ENCODE data around the gene SELENOS. TPM values are rescaled to one million over a fixed set of nuclear protein-coding genes. Genes with fewer than 3 reads are reported as not detected.

The SELENOS gene, protein sequence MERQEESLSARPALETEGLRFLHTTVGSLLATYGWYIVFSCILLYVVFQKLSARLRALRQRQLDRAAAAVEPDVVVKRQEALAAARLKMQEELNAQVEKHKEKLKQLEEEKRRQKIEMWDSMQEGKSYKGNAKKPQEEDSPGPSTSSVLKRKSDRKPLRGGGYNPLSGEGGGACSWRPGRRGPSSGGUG
- 10 to 100 TPM; 67.4 to 76.7 TPM for total RNA-seq
- long read RNA-seq, donor 1, transcript SELENOS-203 (6 exons, 1,188 nt) = major isoform, 39 of 48 reads
- long read RNA-seq, donor 1, partial matches to known transcripts = 2 of 48 reads
- long read RNA-seq, donor 1, other reads (novel, unspliced or antisense) = 3 of 48 reads
- long read RNA-seq, donor 2, transcript SELENOS-203 (6 exons, 1,188 nt) = major isoform, 228 of 260 reads
- long read RNA-seq, donor 2, transcript SELENOS-201 (7 exons, 1,439 nt) = minor isoform, 7 of 260 reads
- long read RNA-seq, donor 2, partial matches to known transcripts = 2 of 260 reads
- long read RNA-seq, donor 2, other reads (novel, unspliced or antisense) = 16 of 260 reads

DNA sequence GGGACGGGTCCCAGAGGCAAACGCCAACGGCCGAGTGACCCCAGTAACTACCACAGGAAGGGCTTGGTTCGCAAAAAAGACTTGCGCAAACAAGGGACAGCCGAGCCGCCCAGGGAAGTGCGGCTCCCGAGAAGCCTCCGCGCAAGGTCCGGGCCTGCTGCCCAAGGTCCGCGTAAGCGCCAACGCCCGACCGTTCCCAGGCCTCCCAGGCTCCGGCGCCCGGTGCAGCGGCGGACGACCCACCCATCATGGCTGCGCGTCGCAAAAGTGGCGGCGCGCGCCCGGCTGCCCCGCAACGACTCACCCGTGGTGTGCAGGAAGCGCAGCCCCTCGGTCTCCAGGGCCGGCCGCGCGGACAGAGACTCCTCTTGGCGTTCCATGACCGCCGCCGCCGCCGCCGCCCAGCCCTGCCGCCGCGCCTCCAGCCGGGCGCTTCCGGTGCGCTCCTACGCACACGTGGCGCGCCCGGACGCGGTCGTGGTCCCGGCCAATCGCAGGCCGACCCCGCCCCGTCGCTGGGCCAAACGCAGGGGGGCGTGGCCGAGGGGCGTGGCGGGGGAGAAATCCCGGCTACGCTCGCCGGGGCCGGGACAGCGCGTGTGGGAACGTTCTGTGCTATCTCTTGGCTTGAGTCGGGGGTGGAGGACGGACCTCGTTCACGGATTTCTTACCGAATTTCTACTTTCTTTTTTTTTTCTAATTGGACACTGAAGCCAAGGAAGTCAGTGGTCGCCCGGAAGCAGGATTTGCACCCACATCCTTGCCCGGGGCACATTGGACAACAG lies at the start of gene SELENOS:
TSS of gene SELENOS (minus strand) at position 448 of the 785 bp plus-strand sequence. CDS start at position 380, 68 bp downstream.
- intact Hi-C loops (cut with DNase I) = loop anchor here in 1 of 2 donors (2.0 kb wide), 1 partner anchor 44 kb away; no protein-coding TSS in a partner anchor
- peak; percentile 98 for DNase-seq (ENCODE audit: low spot score)

- intact Hi-C loops (cut with DNase I) = no loop called here
- DNase-seq (ENCODE audit: low spot score) = peak; percentile 62
Measured at GRCh38 chr15:101326462-101327146, 49.3 kb upstream of the SELENOS start.

- DNase-seq (ENCODE audit: low spot score) = no peak
- intact Hi-C loops (cut with DNase I) = no loop called here
Measured at GRCh38 chr15:101326026-101326315, 48.7 kb upstream of the SELENOS start.

DNA sequence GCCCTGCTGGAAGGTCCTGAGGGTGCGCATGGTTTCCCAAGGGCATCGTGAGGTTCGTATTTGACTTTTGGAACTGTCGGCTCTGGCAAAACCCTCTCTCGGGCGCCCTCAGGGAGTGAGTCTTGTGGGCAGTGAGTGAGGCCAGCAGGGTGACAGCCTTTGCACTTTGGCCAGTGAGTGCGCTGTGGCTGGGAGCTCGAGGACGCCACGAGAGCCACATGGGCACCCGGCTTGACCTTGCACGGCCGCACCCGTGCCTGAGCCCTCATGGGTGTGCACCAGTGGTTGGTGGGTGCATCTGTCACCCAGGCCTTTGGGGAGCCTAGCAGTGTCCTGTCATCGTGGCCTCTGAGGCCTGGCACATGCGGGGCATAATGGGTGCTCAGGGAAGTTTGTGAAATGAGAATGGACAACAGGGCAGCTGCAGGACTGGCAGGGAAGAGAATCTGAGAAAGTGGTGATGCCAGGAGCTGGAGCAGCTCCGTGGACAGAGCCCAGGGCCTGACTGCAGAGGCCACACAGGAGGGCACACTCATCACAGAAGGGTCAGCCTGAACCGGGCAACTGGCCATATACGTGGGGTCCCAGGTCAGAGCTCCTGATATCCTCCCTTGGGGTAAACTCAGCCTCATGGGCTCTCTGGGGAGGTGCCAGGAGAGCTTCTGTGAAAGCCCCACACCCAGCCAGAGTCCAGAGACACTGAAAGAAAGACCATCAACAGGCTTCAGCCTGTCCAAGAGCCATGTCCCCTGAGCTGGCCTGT lies 48.2 kb upstream of the SELENOS start:
- intact Hi-C loops (cut with DNase I) = no loop called here
- DNase-seq (ENCODE audit: low spot score) = peak; percentile 76

DNA sequence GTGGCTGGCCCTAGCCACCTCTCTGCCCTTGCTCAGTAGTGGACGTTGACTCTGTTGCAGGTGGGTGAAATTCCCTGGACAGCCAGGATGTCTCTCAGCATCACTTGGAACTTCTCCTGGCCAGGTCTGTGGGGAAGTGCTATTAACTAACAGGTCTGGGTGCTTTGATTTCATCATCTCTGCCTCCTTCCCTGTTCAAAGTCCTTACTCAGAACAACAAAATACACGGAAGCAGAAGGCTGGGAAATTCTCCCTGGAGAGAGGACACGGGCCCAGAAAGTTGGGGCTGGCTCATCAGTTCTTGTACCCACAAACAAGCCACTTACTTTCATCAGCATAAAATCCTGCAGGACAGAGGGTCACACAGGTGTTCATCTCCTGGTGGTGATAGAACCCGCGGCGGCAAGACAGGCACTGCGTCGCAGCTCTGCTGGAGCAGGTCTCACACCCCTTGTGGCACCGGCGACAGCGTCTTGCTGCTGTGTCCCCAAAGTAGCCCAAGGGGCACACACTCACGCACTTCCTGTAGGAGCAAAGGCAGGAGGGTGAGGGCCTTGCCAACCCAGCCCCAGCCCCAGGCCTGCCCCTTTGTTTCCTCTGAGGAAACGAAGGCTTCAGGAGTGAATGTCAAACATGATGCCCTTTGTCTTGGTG lies 47.4 kb upstream of the SELENOS start:
- intact Hi-C loops (cut with DNase I) = no loop called here
- peak; percentile 40 for DNase-seq (ENCODE audit: low spot score)

GRCh38 chr15:101323793-101324523 lies 46.7 kb upstream of the SELENOS start:
- intact Hi-C loops (cut with DNase I) = no loop called here

GRCh38 chr15:101322854-101323477 lies 45.7 kb upstream of the SELENOS start:
- no peak for DNase-seq (ENCODE audit: low spot score)
- intact Hi-C loops (cut with DNase I) = no loop called here

More at GRCh38 chr15:101323793-101324523, 46.7 kb upstream of the SELENOS start:
- DNase-seq (ENCODE audit: low spot score) = no peak

DNA sequence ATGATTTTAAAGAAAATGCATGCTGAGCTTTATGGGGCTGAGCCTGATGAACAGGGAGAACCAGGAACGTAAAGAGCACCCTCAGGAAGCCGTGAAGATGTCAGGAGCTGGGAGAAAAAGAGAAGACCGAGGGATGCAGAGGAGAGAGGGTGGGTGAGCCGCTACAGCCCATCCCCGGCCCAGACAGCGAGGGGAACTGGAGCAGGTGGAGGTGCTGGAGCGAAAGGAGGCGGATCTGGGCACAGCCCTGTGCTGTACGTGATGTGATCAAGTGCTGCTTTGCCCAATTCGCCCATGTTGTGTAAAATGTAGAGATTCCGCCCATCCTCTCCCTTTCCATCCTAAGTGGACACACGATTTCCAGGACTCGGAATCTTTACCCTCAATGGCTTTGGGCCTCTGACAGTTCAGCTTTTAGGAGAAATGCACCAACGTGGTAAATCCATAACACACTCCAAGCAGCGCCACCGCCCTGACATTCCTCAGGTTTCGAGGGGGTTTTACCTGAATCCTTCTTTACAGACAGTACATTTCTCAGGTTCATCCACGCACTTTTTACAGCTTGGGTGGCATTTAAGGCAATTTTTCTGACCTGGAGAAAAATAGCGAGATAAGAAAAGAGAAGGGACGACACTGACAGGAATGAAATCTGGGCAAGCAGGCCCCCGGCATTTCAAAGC lies 44.9 kb upstream of the SELENOS start:
- no peak for DNase-seq (ENCODE audit: low spot score)
- intact Hi-C loops (cut with DNase I) = no loop called here

DNA sequence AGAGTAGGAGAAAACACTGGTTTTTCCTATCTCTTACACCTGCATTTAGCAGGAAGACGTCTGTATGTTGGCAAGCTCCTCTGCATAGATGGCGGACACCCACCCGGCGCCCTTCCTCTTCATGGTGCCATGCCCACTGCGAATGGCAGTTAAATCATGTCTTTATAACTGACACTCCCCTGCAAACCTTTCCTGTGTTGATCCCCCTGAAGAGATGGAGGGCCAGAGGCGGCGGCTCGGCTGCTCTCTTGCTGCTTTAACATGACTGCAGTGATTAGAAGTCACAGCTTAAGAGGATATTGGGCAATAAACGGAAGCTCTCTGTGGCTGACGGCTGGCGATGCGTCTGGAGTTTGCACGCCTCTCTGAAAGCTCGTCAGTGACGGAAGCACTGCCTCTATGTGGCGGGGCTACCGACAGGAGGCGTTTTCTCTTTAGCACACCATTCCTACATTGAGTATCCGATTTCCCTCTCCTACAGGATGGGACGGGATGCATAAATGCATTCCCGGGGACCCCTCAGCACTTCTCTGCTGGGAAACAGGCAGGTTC lies 43.3 kb upstream of the SELENOS start:
- DNase-seq (ENCODE audit: low spot score) = no peak
- intact Hi-C loops (cut with DNase I) = no loop called here

- DNase-seq (ENCODE audit: low spot score) = no peak
- intact Hi-C loops (cut with DNase I) = no loop called here
Measured at GRCh38 chr15:101318839-101319238, 41.6 kb upstream of the SELENOS start.

GRCh38 chr15:101318147-101318819 lies 41.0 kb upstream of the SELENOS start:
- intact Hi-C loops (cut with DNase I) = no loop called here
- DNase-seq (ENCODE audit: low spot score) = no peak

DNA sequence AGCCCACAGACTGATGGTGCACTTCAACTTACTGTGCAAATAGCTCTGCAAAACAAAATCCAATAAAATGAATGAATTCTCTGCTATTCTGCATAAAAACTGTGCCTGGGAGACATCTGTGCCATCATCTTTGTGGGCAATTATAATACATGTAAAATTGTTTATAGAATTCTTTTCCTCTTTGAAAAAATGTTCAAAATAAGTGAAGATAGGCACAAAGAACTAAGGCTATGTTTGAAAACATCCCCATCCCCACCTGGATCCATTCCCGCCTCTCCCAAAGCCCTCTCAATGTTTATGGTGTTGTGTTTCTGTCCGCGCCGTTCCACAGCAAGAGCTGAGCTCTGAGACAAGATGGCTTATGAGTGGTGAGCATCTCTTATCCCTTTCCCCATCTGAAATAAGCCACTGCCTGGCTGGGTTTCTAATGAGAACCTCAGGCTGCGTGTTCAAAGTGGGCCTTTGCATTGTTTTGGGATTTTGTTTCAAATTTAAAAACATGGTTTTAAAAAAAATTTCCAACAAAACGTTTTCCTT lies 40.1 kb upstream of the SELENOS start:
- intact Hi-C loops (cut with DNase I) = no loop called here
- no peak for DNase-seq (ENCODE audit: low spot score)

DNA sequence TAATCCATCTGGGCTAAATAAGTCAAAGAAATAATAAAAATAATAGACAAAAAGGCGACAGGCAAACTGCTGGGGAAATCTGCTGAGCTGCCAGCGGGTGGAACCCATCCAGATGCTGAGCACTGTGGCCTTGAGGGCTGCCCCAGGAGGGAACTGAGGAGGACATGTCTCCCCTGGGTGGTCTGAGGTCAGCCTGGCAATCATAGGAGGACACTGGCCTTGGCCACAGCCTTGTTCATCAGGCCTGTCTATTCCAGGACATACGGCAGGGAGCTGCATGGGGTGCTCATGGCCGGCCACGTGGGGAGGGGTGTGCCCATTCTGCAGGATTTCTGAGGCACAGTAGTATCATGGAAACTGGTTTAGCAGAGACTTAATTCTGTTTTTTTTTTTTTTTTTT lies 39.2 kb upstream of the SELENOS start:
- intact Hi-C loops (cut with DNase I) = no loop called here

DNA sequence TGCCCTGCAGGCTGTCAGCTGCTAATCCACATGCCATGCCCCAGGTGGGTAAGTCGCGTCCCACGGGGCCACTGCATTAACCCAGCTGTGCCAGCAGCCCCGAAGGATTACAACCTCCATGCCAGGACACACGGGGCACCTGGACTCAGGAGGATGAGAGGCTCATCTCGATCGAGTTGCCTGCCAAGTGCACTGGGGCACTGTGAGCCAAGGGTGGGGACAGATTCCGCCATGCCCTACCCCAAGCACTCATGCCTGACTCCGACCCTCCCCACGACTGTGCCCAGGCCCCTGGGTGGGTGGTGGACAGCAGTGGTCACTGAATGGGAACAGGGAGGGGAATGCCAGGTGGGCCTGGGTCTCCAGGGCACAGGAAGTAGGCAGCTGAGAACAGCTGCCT lies 38.5 kb upstream of the SELENOS start:
- intact Hi-C loops (cut with DNase I) = no loop called here
- peak; percentile 76 for DNase-seq (ENCODE audit: low spot score)

More for the DNA sequence above, 39.2 kb upstream of the SELENOS start:
- no peak for DNase-seq (ENCODE audit: low spot score)

- intact Hi-C loops (cut with DNase I) = no loop called here
- DNase-seq (ENCODE audit: low spot score) = peak; percentile 59
Measured at GRCh38 chr15:101314336-101315125, 37.2 kb upstream of the SELENOS start.
